PC-9 (cell line): ENCODE data around the gene ADD3. TPM values are rescaled to one million over a fixed set of nuclear protein-coding genes. Genes with fewer than 3 reads are reported as not detected.

ENCODE experiments used
- BruUV-seq: library from RNA; stranded (reverse); fragments of 400-500 nt; replicated peaks from 2 replicates; lab custom pipeline; 2021; lab: Mats Ljungman, UMichigan
- CTCF ChIA-PET: fragments of 300-600 bp; sonication (Branson Sonifier 250); formaldehyde crosslinking; loops from one replicate; lab custom pipeline; 2022; ENCODE audit warnings: antibody characterized with exemption; lab: Charles Lee
- POLR2A ChIA-PET: fragments of 300-600 bp; sonication (Branson Sonifier 250); formaldehyde crosslinking; loops from one replicate; lab custom pipeline; 2022; ENCODE audit warnings: antibody characterized with exemption; ENCODE audit not compliant: unreplicated experiment; lab: Charles Lee
- DNase-seq, 2 experiments: peaks; one replicate each; pipeline versions ENCODE4 v3.0.0 to v3.0.0-alpha.2; 2015 to 2022; ENCODE audit warnings: mixed read lengths in 1 of 2
- H2AFZ ChIP-seq: fragments of 200-600 bp; sonication (generic); 2 replicates; pipeline ENCODE4 v1.8.1; 2017; ENCODE audit warnings: antibody characterized with exemption
- H3F3A ChIP-seq: fragments of 200-600 bp; sonication (generic); 2 replicates; pipeline ENCODE4 v1.8.1; 2017; ENCODE audit warnings: antibody characterized with exemption, mild to moderate bottlenecking, low read depth; ENCODE audit not compliant: insufficient read depth
- H3K27ac ChIP-seq: fragments of 200-600 bp; sonication (generic); 2 replicates; pipeline ENCODE4 v1.6.1; 2016; ENCODE audit warnings: mixed run types
- H3K27me3 ChIP-seq: fragments of 200-600 bp; sonication (generic); 2 replicates; pipeline ENCODE4 v1.6.1; 2016; ENCODE audit warnings: low read depth, mixed run types; ENCODE audit not compliant: insufficient read depth
- H3K36me3 ChIP-seq: fragments of 200-600 bp; sonication (generic); 2 replicates; pipeline ENCODE4 v1.6.1; 2016; ENCODE audit warnings: low read depth, mixed run types
- H3K4me1 ChIP-seq: fragments of 200-600 bp; sonication (generic); replicated peaks from 2 replicates; pipeline ENCODE4 v1.6.1; 2016; ENCODE audit warnings: mixed run types; ENCODE audit not compliant: insufficient read depth
- H3K4me2 ChIP-seq: fragments of 200-600 bp; sonication (generic); 2 replicates; pipeline ENCODE4 v1.6.1; 2017; ENCODE audit warnings: mixed run types
- H3K4me3 ChIP-seq: fragments of 200-600 bp; sonication (generic); 2 replicates; pipeline ENCODE4 v1.6.1; 2016; ENCODE audit warnings: mixed run types
- H3K79me2 ChIP-seq: fragments of 200-600 bp; sonication (generic); 2 replicates; pipeline ENCODE4 v1.6.1; 2017; ENCODE audit warnings: low read depth, mixed run types
- H3K9me2 ChIP-seq: fragments of 200-600 bp; sonication (generic); 2 replicates; pipeline ENCODE4 v1.8.1; 2017; ENCODE audit warnings: mild to moderate bottlenecking; ENCODE audit not compliant: insufficient read depth
- H3K9me3 ChIP-seq: fragments of 200-600 bp; sonication (generic); 2 replicates; pipeline ENCODE4 v1.8.1; 2016; ENCODE audit warnings: low read depth; ENCODE audit not compliant: insufficient read depth
- H4K20me1 ChIP-seq: fragments of 200-600 bp; sonication (generic); 2 replicates; pipeline ENCODE4 v1.8.1; 2017; ENCODE audit not compliant: insufficient read depth
- EZH2 ChIP-seq: fragments of 200-600 bp; sonication (generic); IDR thresholded peaks from 2 replicates; pipeline ENCODE4 v1.8.0; 2017; ENCODE audit warnings: antibody characterized with exemption, low read depth
- intact Hi-C: fragments of 100-400 bp; cut with micrococcal nuclease; formaldehyde crosslinking; loops from one replicate; pipeline ENCODE4 v1.10.0; 2022; ENCODE audit not compliant: unreplicated experiment
- total RNA-seq: library from RNA; stranded (reverse); gene quantifications from 2 replicates; pipeline ENCODE4 v1.2.3, GENCODE V29; 2021
- TF ChIP-seq, protein P1 (sequence below): fragments of 200-600 bp; sonication (generic); conservative IDR thresholded peaks from 2 replicates; pipeline ENCODE4 v1.6.1; 2017; ENCODE audit warnings: mixed run types, antibody characterized with exemption, mild to moderate bottlenecking, moderate library complexity

ADD3 gene
- total RNA-seq, 1 experiment from 2014 or later, result 77.7 TPM

DNA sequence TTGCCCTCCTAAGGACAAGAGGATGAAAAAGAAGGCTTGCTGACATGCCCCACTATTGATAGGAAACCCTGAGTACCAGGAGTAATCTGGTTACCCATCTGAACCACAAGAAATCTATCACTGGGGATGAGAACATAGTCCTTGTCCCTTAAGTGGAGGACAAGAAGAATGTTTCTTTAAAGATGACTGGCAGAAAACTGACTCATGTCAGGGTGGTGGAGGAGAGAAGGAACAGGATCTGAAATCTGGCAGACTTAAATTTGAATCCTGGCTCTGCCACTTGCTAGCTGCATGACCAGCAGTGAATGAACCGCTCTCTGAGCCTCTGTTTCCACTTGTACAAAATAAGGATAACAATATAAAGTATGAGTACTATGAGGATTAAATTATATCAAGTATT lies 45.5 kb upstream of the ADD3 start:
- no peak overlapping the region for H3K27ac ChIP-seq
- peaks cover 14% of the 10 kb centered on the region for H3K4me1 ChIP-seq
- H3F3A ChIP-seq, result no peaks in the 10 kb centered on the region
- no peaks in the 10 kb centered on the region for H3K27me3 ChIP-seq
- DNase-seq, result no peak
- H3K36me3 ChIP-seq, result no peaks in the 10 kb centered on the region
- no peak overlapping the region for H3K4me2 ChIP-seq
- ChIA-PET CTCF (no interaction called here), POLR2A (no interaction called here)
- no peaks in the 10 kb centered on the region for H3K9me3 ChIP-seq
- no peak overlapping the region for H3K4me3 ChIP-seq
- no TSS peak for BruUV-seq
- no peaks in the 10 kb centered on the region for H4K20me1 ChIP-seq
- intact Hi-C loops, result no loop called here
- H3K79me2 ChIP-seq, result no peaks in the 10 kb centered on the region
- no peak overlapping the region for H2AFZ ChIP-seq
- H3K9me2 ChIP-seq, result no peaks in the 10 kb centered on the region
- TF ChIP-seq, protein P1, sequence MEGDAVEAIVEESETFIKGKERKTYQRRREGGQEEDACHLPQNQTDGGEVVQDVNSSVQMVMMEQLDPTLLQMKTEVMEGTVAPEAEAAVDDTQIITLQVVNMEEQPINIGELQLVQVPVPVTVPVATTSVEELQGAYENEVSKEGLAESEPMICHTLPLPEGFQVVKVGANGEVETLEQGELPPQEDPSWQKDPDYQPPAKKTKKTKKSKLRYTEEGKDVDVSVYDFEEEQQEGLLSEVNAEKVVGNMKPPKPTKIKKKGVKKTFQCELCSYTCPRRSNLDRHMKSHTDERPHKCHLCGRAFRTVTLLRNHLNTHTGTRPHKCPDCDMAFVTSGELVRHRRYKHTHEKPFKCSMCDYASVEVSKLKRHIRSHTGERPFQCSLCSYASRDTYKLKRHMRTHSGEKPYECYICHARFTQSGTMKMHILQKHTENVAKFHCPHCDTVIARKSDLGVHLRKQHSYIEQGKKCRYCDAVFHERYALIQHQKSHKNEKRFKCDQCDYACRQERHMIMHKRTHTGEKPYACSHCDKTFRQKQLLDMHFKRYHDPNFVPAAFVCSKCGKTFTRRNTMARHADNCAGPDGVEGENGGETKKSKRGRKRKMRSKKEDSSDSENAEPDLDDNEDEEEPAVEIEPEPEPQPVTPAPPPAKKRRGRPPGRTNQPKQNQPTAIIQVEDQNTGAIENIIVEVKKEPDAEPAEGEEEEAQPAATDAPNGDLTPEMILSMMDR, result no peak
- TF ChIP-seq EZH2, result no peak

DNA sequence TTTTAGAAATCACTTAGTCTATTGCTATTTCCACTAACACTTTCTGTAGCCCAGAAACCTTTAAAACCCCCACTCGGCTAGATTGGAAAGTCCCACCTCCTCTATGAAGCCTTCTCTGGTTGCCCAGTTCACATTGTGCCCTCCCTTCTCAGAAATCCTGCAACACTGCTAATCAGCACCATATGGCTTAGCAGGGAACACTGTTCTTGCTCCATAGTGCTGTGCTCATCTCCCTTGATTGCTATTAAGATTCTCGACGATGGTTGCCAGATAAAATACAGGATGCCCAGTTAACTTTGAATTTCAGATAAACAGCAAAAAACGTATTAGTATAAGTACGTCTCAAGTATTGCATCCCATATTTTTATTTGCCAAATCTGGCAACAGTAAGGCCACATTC lies 44.3 kb upstream of the ADD3 start:
- CTCF ChIA-PET, result no interaction called here
- no peak for DNase-seq
- no TSS peak for BruUV-seq
- Histone ChIP-seq H4K20me1 (no peaks in the 10 kb centered on the region), H3F3A (no peaks in the 10 kb centered on the region), H3K27ac (no peak overlapping the region), H3K4me3 (no peak overlapping the region), H2AFZ (no peak overlapping the region), H3K27me3 (no peaks in the 10 kb centered on the region), H3K4me2 (no peak overlapping the region), H3K9me3 (no peaks in the 10 kb centered on the region), H3K79me2 (no peaks in the 10 kb centered on the region), H3K9me2 (no peaks in the 10 kb centered on the region), H3K36me3 (no peaks in the 10 kb centered on the region), H3K4me1 (peaks cover 16% of the 10 kb centered on the region)
- intact Hi-C loops, result no loop called here
- POLR2A ChIA-PET, result no interaction called here
- TF ChIP-seq EZH2, result no peak
- TF ChIP-seq, protein P1, result no peak

DNA sequence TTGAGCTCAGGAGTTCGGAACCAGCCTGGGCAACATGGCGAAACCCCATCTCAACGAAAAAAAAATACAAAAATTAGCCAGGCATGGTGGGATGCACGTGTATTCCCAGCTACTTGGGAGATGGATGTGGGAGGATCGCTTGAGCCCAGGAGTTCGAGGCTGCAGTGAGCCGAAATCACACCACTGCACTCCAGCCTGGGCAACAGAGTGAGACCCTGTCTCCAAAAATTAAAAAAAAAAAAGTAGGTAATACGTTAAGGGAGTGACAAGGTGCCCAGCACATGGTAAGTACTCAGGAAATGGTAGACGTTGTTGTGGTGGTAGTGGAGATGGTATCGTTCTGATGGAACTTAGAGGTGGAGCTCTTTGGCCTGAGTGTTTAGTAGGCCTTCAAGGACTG lies 43.5 kb upstream of the ADD3 start:
- POLR2A ChIA-PET, result no interaction called here
- intact Hi-C loops, result no loop called here

More for the DNA sequence above, 43.5 kb upstream of the ADD3 start:
- CTCF ChIA-PET, result interaction anchor here (0.7 kb wide), 1 partner anchor 9 kb away, joined by 5 read pairs; no protein-coding TSS in a partner anchor
- H3K27ac ChIP-seq, result no peak overlapping the region
- H3K9me2 ChIP-seq, result no peaks in the 10 kb centered on the region
- H3K79me2 ChIP-seq, result no peaks in the 10 kb centered on the region
- no peaks in the 10 kb centered on the region for H3K27me3 ChIP-seq
- no peak overlapping the region for H3K4me3 ChIP-seq
- H3F3A ChIP-seq, result no peaks in the 10 kb centered on the region
- H2AFZ ChIP-seq, result no peak overlapping the region
- no peaks in the 10 kb centered on the region for H3K36me3 ChIP-seq
- BruUV-seq, result no TSS peak
- no peak for DNase-seq
- no peaks in the 10 kb centered on the region for H3K9me3 ChIP-seq
- H4K20me1 ChIP-seq, result no peaks in the 10 kb centered on the region
- peaks cover 16% of the 10 kb centered on the region for H3K4me1 ChIP-seq
- no peak for TF ChIP-seq EZH2
- TF ChIP-seq, protein P1, result no peak
- H3K4me2 ChIP-seq, result no peak overlapping the region
